HepG2 (cell line): ENCODE results near the gene GHRH. TPM values are rescaled to one million over a fixed set of nuclear protein-coding genes. Genes with fewer than 3 reads are reported as not detected.

Experiments used
- ATAC-seq: fragments of 200-7000 bp; cut with Tn5 transposase; 3 replicates; pipeline ENCODE4 v1.9.1; 2020; ENCODE audit warnings: mild to moderate bottlenecking, moderate library complexity
- BruUV-seq: library from RNA; stranded (reverse); fragments of 400-500 nt; replicated peaks from 2 replicates; lab custom pipeline; 2021; lab: Mats Ljungman, UMichigan
- CTCF ChIA-PET: fragments of 300-600 bp; formaldehyde crosslinking; extraction: SDS; loops from one replicate; lab custom pipeline; 2021; ENCODE audit warnings: low total read pairs, inconsistent platforms, low intra/inter-chr PET ratio; lab: Yijun Ruan, JAX
- POLR2A ChIA-PET: fragments of 350-600 bp; sonication (Branson Sonifier 250); formaldehyde crosslinking; loops from one replicate; lab custom pipeline; 2020; ENCODE audit warnings: antibody characterized with exemption, inconsistent platforms; lab: Yijun Ruan, JAX
- DNase-seq: peaks from one replicate; pipeline ENCODE4 v3.0.0-alpha.2; 2015; ENCODE audit warnings: low spot score
- FAIRE-seq: peaks from 3 replicates; lab custom pipeline; 2011; peaks lifted over from hg19 to GRCh38; lab: Jason Lieb, UNC
- H2AFZ ChIP-seq: one replicate; pipeline ENCODE4 v1.6.1; 2011; ENCODE audit warnings: low read length, inconsistent platforms
- H3K27ac ChIP-seq: fragments of 300-600 bp; 3 replicates; pipeline ENCODE4 v1.8.0; 2011; ENCODE audit warnings: mixed run types, mild to moderate bottlenecking, mixed read lengths, low read length, inconsistent platforms; ENCODE audit not compliant: insufficient read depth; ENCODE audit errors: extremely low read length
- H3K27me3 ChIP-seq, 2 experiments: fragments of 200-600 bp in 1 of 2; 2 replicates in 1 of 2; 3 replicates in 1 of 2; pipeline versions ENCODE4 v1.6.0 to v1.8.0; 2011; ENCODE audit warnings: low read length in 2 of 2, mild to moderate bottlenecking in 2 of 2, moderate library complexity in 2 of 2, inconsistent platforms in 1 of 2; ENCODE audit not compliant: insufficient read depth in 2 of 2, control insufficient read depth in 1 of 2
- H3K36me3 ChIP-seq, 2 experiments: fragments of 200-600 bp in 1 of 2; replicated peaks in 1 of 2; 2 replicates in 1 of 2; 3 replicates in 1 of 2; pipeline versions ENCODE4 v1.5.1 to v1.8.0; 2011; ENCODE audit warnings: low read length in 2 of 2, inconsistent platforms in 1 of 2; ENCODE audit not compliant: insufficient read depth in 2 of 2, control insufficient read depth in 1 of 2
- H3K4me1 ChIP-seq: 2 replicates; pipeline ENCODE4 v1.5.1; 2012; ENCODE audit warnings: low read length, inconsistent platforms; ENCODE audit not compliant: insufficient read depth
- H3K4me2 ChIP-seq: 2 replicates; pipeline ENCODE4 v1.6.0; 2011; ENCODE audit warnings: low read depth, low read length, inconsistent platforms
- H3K4me3 ChIP-seq, 3 experiments: fragments of 200-600 bp in 1 of 3; sonication (generic), shearing (Covaris generic) in 1 of 3; replicated peaks in 1 of 3; 2 replicates each; pipeline ENCODE4 v1.5.1; 2011 to 2016; ENCODE audit warnings: low read length in 3 of 3, inconsistent platforms in 2 of 3, low read depth in 2 of 3, mild to moderate bottlenecking in 2 of 3, control low read depth in 1 of 3, mixed read lengths in 1 of 3; ENCODE audit not compliant: insufficient read depth in 1 of 3
- H3K79me2 ChIP-seq: one replicate; pipeline ENCODE4 v1.6.1; 2011; ENCODE audit warnings: low read length, inconsistent platforms; ENCODE audit not compliant: insufficient read depth
- H3K9ac ChIP-seq: 2 replicates; pipeline ENCODE4 v1.6.0; 2011; ENCODE audit warnings: mild to moderate bottlenecking, low read depth, low read length, inconsistent platforms; ENCODE audit not compliant: insufficient read depth
- H3K9me3 ChIP-seq: 2 replicates; pipeline ENCODE4 v1.5.1; 2012; ENCODE audit warnings: mild to moderate bottlenecking, low read length
- H4K20me1 ChIP-seq: 2 replicates; pipeline ENCODE4 v1.6.0; 2011; ENCODE audit warnings: inconsistent platforms, mild to moderate bottlenecking, low read length, moderate library complexity; ENCODE audit not compliant: insufficient read depth
- AGO2 ChIP-seq: fragments of 200-400 bp; formaldehyde crosslinking; optimal IDR thresholded peaks from 2 replicates; pipeline ENCODE3; 2017; ENCODE audit warnings: mild to moderate bottlenecking, low read depth, low read length, moderate library complexity
- EP300 ChIP-seq, 3 experiments: sonication (generic) in 1 of 3; formaldehyde crosslinking in 1 of 3; IDR thresholded peaks; 2 replicates each; pipeline versions ENCODE4 v1.5.1 to v1.6.1; 2011 to 2020; ENCODE audit warnings: low read depth in 2 of 3, low read length in 2 of 3, borderline replicate concordance in 1 of 3, improper control_type of control experiment in 1 of 3, mild to moderate bottlenecking in 1 of 3, missing genetic modification reagents in 1 of 3, moderate library complexity in 1 of 3
- FOXC1 ChIP-seq: sonication (generic); formaldehyde crosslinking; IDR thresholded peaks from 2 replicates; pipeline ENCODE4 v1.8.0; 2022; ENCODE audit warnings: mild to moderate bottlenecking, missing genetic modification reagents, borderline replicate concordance
- GABPA ChIP-seq, 2 experiments: IDR thresholded peaks; 2 replicates each; pipeline ENCODE4 v1.6.1; 2011 to 2016; ENCODE audit warnings: low read depth in 2 of 2, low read length in 1 of 2, missing biosample characterization in 1 of 2, missing genetic modification characterization in 1 of 2
- GFI1 ChIP-seq: sonication (generic); formaldehyde crosslinking; IDR thresholded peaks from 2 replicates; pipeline ENCODE4 v1.5.0; 2020; ENCODE audit warnings: missing genetic modification reagents, mild to moderate bottlenecking, borderline replicate concordance
- HOXA5 ChIP-seq: sonication (generic); formaldehyde crosslinking; IDR thresholded peaks from 2 replicates; pipeline ENCODE4 v1.4.0; 2020; ENCODE audit warnings: missing genetic modification reagents
- IKZF4 ChIP-seq: sonication (generic); formaldehyde crosslinking; IDR thresholded peaks from 2 replicates; pipeline ENCODE4 v1.5.1; 2020; ENCODE audit warnings: borderline replicate concordance, mild to moderate bottlenecking, low read depth, missing genetic modification reagents; ENCODE audit errors: not compliant biosample characterization
- MYNN ChIP-seq: sonication (generic); formaldehyde crosslinking; IDR thresholded peaks from 2 replicates; pipeline ENCODE4 v1.4.0; 2020; ENCODE audit warnings: mild to moderate bottlenecking, low read depth, missing genetic modification reagents
- PCBP1 ChIP-seq: fragments of 200-400 bp; formaldehyde crosslinking; IDR thresholded peaks from 2 replicates; pipeline ENCODE4 v1.6.1; 2017; ENCODE audit warnings: mild to moderate bottlenecking, low read depth, low read length, borderline replicate concordance
- ZNF569 ChIP-seq: sonication (generic); formaldehyde crosslinking; IDR thresholded peaks from 2 replicates; pipeline ENCODE4 v1.5.0; 2020; ENCODE audit warnings: mild to moderate bottlenecking, missing genetic modification reagents, moderate library complexity, borderline replicate concordance
- ZNF678 ChIP-seq: sonication (generic); formaldehyde crosslinking; IDR thresholded peaks from 2 replicates; pipeline ENCODE4 v1.4.0; 2020; ENCODE audit warnings: mild to moderate bottlenecking, missing genetic modification reagents
- ZNF761 ChIP-seq: sonication (generic); formaldehyde crosslinking; conservative IDR thresholded peaks from 2 replicates; pipeline ENCODE4 v1.4.0; 2020; ENCODE audit warnings: mild to moderate bottlenecking, missing genetic modification reagents
- WGBS: methylation state at CpG from one replicate; pipeline ENCODE4 v1.1.6; 2017; ENCODE audit warnings: low lambda C conversion rate; 5-methylcytosine and 5-hydroxymethylcytosine counted together
- in situ Hi-C: cut with HindIII; loops from 2 replicates; pipeline ENCODE4 v1.10.0; 2017; ENCODE audit warnings: low pct_unique_long_range_greater_than_20kb; ENCODE audit not compliant: extremely low pct_ligation_motif_present
- intact Hi-C: fragments of 100-400 bp; cut with micrococcal nuclease; formaldehyde crosslinking; loops from one replicate; pipeline ENCODE4 v1.10.0; 2022; ENCODE audit not compliant: unreplicated experiment
- polyA plus RNA-seq, 8 experiments: library from polyadenylated mRNA; depleted of rRNA in 3 of 8; stranded (reverse) in 7 of 8; unstranded in 1 of 8; fragments of >200 nt; fragmentation: Illumina TruSeq in 4 of 8; extraction: Trizol in 4 of 8; gene quantifications; 2 replicates each; pipeline versions ENCODE4 v1.2.1 to v1.2.3, GENCODE V29; 2011 to 2016; ENCODE audit warnings: low read depth in 4 of 8, missing spikeins in 1 of 8, mixed read lengths in 1 of 8; ENCODE audit not compliant: insufficient read depth in 1 of 8
- total RNA-seq, 5 experiments: library from RNA; depleted of rRNA; stranded (reverse); fragments of >200 nt; fragmentation: Illumina TruSeq; extraction: Trizol; gene quantifications; 2 replicates each; pipeline ENCODE4 v1.2.3, GENCODE V29; 2016; ENCODE audit warnings: low read depth in 1 of 5
- TF ChIP-seq, protein P1 (sequence below): sonication (generic); formaldehyde crosslinking; IDR thresholded peaks from 2 replicates; pipeline ENCODE4 v1.8.0; 2022; ENCODE audit warnings: mild to moderate bottlenecking, missing genetic modification reagents, moderate library complexity
- TF ChIP-seq, protein P2 (sequence below): sonication (generic); formaldehyde crosslinking; IDR thresholded peaks from 2 replicates; pipeline ENCODE4; 2020; ENCODE audit warnings: missing genetic modification reagents, mild to moderate bottlenecking, borderline replicate concordance
- TF ChIP-seq, protein P3 (sequence below): sonication (generic); formaldehyde crosslinking; conservative IDR thresholded peaks from 2 replicates; pipeline ENCODE4 v1.8.1; 2023; ENCODE audit warnings: missing genetic modification reagents

The GHRH gene
- total and polyA plus RNA-seq, 2 of the 13 experiments (the other 11 are each of a cell fraction or from before 2014, with no cell fraction given) = not detected

DNA sequence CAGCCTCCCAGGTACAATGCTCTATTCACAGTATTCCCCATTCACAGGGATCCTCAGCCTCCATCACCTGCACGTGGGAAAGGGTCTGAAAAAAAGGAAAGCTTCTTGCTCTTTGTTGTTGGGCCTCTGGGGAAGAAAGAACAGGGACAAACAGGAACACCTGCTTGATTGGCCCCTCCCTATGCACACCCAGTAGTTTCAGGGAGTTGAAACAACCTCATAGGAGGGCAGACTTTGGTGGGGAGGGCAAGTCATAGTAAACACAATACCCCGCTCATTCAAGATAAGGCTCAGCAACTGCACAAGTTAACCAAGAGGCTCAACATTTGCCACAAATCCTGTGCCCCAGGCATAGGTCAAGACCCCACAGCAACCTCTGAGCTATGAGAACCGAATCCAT lies 1.7 kb downstream of the GHRH start:
- Histone ChIP-seq H3K36me3 (no peaks in the 10 kb centered on the region), H2AFZ (no peak overlapping the region), H3K27ac (no peak overlapping the region), H3K4me1 (no peaks in the 10 kb centered on the region), H3K4me3 (no peak overlapping the region), H3K9ac (no peak overlapping the region), H3K9me3 (no peaks in the 10 kb centered on the region), H3K4me2 (no peak overlapping the region), H3K79me2 (no peaks in the 10 kb centered on the region), H4K20me1 (no peaks in the 10 kb centered on the region), H3K27me3 (peaks cover 12 to 61% of the 10 kb centered on the region in 2 experiments; a peak in 4 of 5 replicates)
- FAIRE-seq = no peak
- in situ Hi-C loops = no loop called here
- TF ChIP-seq ZNF761 (CRISPR knock-in tag) (no peak), ZNF678 (CRISPR knock-in tag) (no peak), GFI1 (no peak), IKZF4 (CRISPR knock-in tag) (no peak), PCBP1 (no peak), EP300 (IDR thresholded peaks at IDR 0.05; ENCODE audit: low read depth in 2 of 2, low read length in 2 of 2) (no peak), EP300 (CRISPR knock-in tag; IDR thresholded peaks at IDR 0.05; ENCODE audit: borderline replicate concordance) (no peak), ZNF569 (CRISPR knock-in tag) (no peak), FOXC1 (CRISPR knock-in tag) (no peak), GABPA (IDR thresholded peaks at IDR 0.05; ENCODE audit: low read depth, low read length) (no peak), GABPA (CRISPR knock-in tag; IDR thresholded peaks at IDR 0.05; ENCODE audit: low read depth) (no peak), MYNN (CRISPR knock-in tag) (no peak), HOXA5 (CRISPR knock-in tag) (no peak), AGO2 (no peak)
- TF ChIP-seq, protein P1, sequence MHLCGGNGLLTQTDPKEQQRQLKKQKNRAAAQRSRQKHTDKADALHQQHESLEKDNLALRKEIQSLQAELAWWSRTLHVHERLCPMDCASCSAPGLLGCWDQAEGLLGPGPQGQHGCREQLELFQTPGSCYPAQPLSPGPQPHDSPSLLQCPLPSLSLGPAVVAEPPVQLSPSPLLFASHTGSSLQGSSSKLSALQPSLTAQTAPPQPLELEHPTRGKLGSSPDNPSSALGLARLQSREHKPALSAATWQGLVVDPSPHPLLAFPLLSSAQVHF (CRISPR knock-in tag) = no peak
- TF ChIP-seq, protein P2, sequence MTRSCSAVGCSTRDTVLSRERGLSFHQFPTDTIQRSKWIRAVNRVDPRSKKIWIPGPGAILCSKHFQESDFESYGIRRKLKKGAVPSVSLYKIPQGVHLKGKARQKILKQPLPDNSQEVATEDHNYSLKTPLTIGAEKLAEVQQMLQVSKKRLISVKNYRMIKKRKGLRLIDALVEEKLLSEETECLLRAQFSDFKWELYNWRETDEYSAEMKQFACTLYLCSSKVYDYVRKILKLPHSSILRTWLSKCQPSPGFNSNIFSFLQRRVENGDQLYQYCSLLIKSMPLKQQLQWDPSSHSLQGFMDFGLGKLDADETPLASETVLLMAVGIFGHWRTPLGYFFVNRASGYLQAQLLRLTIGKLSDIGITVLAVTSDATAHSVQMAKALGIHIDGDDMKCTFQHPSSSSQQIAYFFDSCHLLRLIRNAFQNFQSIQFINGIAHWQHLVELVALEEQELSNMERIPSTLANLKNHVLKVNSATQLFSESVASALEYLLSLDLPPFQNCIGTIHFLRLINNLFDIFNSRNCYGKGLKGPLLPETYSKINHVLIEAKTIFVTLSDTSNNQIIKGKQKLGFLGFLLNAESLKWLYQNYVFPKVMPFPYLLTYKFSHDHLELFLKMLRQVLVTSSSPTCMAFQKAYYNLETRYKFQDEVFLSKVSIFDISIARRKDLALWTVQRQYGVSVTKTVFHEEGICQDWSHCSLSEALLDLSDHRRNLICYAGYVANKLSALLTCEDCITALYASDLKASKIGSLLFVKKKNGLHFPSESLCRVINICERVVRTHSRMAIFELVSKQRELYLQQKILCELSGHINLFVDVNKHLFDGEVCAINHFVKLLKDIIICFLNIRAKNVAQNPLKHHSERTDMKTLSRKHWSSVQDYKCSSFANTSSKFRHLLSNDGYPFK (CRISPR knock-in tag) = no peak
- TF ChIP-seq, protein P3, sequence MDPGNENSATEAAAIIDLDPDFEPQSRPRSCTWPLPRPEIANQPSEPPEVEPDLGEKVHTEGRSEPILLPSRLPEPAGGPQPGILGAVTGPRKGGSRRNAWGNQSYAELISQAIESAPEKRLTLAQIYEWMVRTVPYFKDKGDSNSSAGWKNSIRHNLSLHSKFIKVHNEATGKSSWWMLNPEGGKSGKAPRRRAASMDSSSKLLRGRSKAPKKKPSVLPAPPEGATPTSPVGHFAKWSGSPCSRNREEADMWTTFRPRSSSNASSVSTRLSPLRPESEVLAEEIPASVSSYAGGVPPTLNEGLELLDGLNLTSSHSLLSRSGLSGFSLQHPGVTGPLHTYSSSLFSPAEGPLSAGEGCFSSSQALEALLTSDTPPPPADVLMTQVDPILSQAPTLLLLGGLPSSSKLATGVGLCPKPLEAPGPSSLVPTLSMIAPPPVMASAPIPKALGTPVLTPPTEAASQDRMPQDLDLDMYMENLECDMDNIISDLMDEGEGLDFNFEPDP = no peak
- CTCF ChIA-PET = no interaction called here
- no peak for ATAC-seq
- POLR2A ChIA-PET = no interaction called here
- BruUV-seq = no TSS peak
- 6% methylated on average over 3 of the region's 3 CpGs for WGBS
- intact Hi-C loops = no loop called here
- no peak for DNase-seq
